ENCODE data around the gene BCL2.
A peak's percentile ranks its signal among the peaks of the same experiment; 100 is the strongest.

BCL2 gene

GRCh38 chr18:63085611-63086010 lies 234.0 kb downstream of the BCL2 start:
- DNase-seq (ENCODE audit: low read depth, low spot score), result no peak

- no peak for DNase-seq (ENCODE audit: low read depth, low spot score)
These were observed 235.3 kb downstream of the BCL2 start for GRCh38 chr18:63084219-63084618.

GRCh38 chr18:63083555-63083954 lies 236.0 kb downstream of the BCL2 start:
- DNase-seq (ENCODE audit: low read depth, low spot score), result no peak

GRCh38 chr18:63083020-63083531 lies 236.5 kb downstream of the BCL2 start:
- DNase-seq (ENCODE audit: low read depth, low spot score), result no peak

- DNase-seq (ENCODE audit: low read depth, low spot score), result no peak
These were observed 237.1 kb downstream of the BCL2 start for GRCh38 chr18:63082366-63083019.

- DNase-seq (ENCODE audit: low read depth, low spot score), result no peak
These were observed 240.5 kb downstream of the BCL2 start for GRCh38 chr18:63079114-63079513.

GRCh38 chr18:63078471-63078870 lies 241.1 kb downstream of the BCL2 start:
- DNase-seq (ENCODE audit: low read depth, low spot score), result no peak

GRCh38 chr18:63074981-63075404 lies 244.6 kb downstream of the BCL2 start:
- DNase-seq (ENCODE audit: low read depth, low spot score), result peak; percentile 73

GRCh38 chr18:63073481-63073880 lies 246.1 kb downstream of the BCL2 start:
- DNase-seq (ENCODE audit: low read depth, low spot score), result no peak
